ENCODE results near the gene PIGU. TPM values are rescaled to one million over a fixed set of nuclear protein-coding genes. Genes with fewer than 3 reads are reported as not detected.

The PIGU gene
- total and polyA plus RNA-seq, 2 of the 13 experiments (the other 11 are each of a cell fraction or from before 2014, with no cell fraction given): 45.5 to 231 TPM

- TF ChIP-seq HDAC1 (CRISPR knock-in tag; IDR thresholded peaks at IDR 0.05): no peak
- no peak for TF ChIP-seq HMG20A (CRISPR knock-in tag; IDR thresholded peaks at IDR 0.05; ENCODE audit: borderline replicate concordance)
- no peak for TF ChIP-seq ZNF24 (IDR thresholded peaks at IDR 0.05)
- no peak for TF ChIP-seq ZNF282 (IDR thresholded peaks at IDR 0.05; ENCODE audit: partially characterized antibody)
- TF ChIP-seq BRD4 (CRISPR knock-in tag; IDR thresholded peaks at IDR 0.05): no peak
- TF ChIP-seq SP5 (CRISPR knock-in tag; IDR thresholded peaks at IDR 0.05; ENCODE audit: borderline replicate concordance, low read depth): no peak
- TF ChIP-seq ZZZ3 (CRISPR knock-in tag; IDR thresholded peaks at IDR 0.05; ENCODE audit: borderline replicate concordance): no peak
- TF ChIP-seq ZBTB10 (CRISPR knock-in tag; IDR thresholded peaks at IDR 0.05; ENCODE audit: borderline replicate concordance): no peak
- TF ChIP-seq ZNF580 (CRISPR knock-in tag; IDR thresholded peaks at IDR 0.05; ENCODE audit: borderline replicate concordance, low read depth): no peak
- no peak for TF ChIP-seq ZNF766 (CRISPR knock-in tag; IDR thresholded peaks at IDR 0.05; ENCODE audit: borderline replicate concordance)
- TF ChIP-seq, protein P1, sequence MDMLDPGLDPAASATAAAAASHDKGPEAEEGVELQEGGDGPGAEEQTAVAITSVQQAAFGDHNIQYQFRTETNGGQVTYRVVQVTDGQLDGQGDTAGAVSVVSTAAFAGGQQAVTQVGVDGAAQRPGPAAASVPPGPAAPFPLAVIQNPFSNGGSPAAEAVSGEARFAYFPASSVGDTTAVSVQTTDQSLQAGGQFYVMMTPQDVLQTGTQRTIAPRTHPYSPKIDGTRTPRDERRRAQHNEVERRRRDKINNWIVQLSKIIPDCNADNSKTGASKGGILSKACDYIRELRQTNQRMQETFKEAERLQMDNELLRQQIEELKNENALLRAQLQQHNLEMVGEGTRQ (IDR thresholded peaks at IDR 0.05; ENCODE audit: low read depth, low read length): no peak
- TF ChIP-seq, protein P1 (CRISPR knock-in tag; IDR thresholded peaks at IDR 0.05; ENCODE audit: borderline replicate concordance): no peak
- TF ChIP-seq ZNF644 (CRISPR knock-in tag; IDR thresholded peaks at IDR 0.05; ENCODE audit: low read depth): no peak
- no peak for TF ChIP-seq CENPX (CRISPR knock-in tag; IDR thresholded peaks at IDR 0.05)
- no peak for TF ChIP-seq ZMYM4 (CRISPR knock-in tag; IDR thresholded peaks at IDR 0.05)
- no peak for TF ChIP-seq ZNF710 (CRISPR knock-in tag; IDR thresholded peaks at IDR 0.05; ENCODE audit: borderline replicate concordance)
- TF ChIP-seq TEAD2 (CRISPR knock-in tag; IDR thresholded peaks at IDR 0.05): no peak
- TF ChIP-seq CHD4 (IDR thresholded peaks at IDR 0.05; ENCODE audit: borderline replicate concordance, low read length): no peak
- TF ChIP-seq REXO4 (CRISPR knock-in tag; IDR thresholded peaks at IDR 0.05; ENCODE audit: borderline replicate concordance): no peak
- peak; percentile 87 for TF ChIP-seq STAG1 (CRISPR knock-in tag; IDR thresholded peaks at IDR 0.05)
- TF ChIP-seq PHB2 (IDR thresholded peaks at IDR 0.05; ENCODE audit: partially characterized antibody): no peak
- TF ChIP-seq ISX (CRISPR knock-in tag; conservative IDR thresholded peaks at IDR 0.05): no peak
- TF ChIP-seq MAFK (conservative IDR thresholded peaks at IDR 0.05 in 1 of 2, IDR thresholded peaks at IDR 0.05 in 1 of 2; ENCODE audit: low read length in 2 of 2): no peak
- no peak for TF ChIP-seq RXRB (CRISPR knock-in tag; IDR thresholded peaks at IDR 0.05; ENCODE audit: borderline replicate concordance)
- TF ChIP-seq ZNF235 (CRISPR knock-in tag; IDR thresholded peaks at IDR 0.05; ENCODE audit: borderline replicate concordance): no peak
These were observed 97.5 kb downstream of the PIGU start (continued) for GRCh38 chr20:34579191-34579978.
